PC-3 (cell line): ENCODE measurements around the gene ACYP2. TPM values are rescaled to one million over a fixed set of nuclear protein-coding genes. Genes with fewer than 3 reads are reported as not detected.
"Not testable (repeated sequence)": the region's sequence is repeated elsewhere in the genome, so short reads cannot be mapped to it uniquely, and the experiment has no call there.

Source experiments
- ATAC-seq: fragments of 200-7000 bp; cut with Tn5 transposase; 2 replicates; pipeline ENCODE4 v1.9.1; 2020; ENCODE audit warnings: mild to moderate bottlenecking, moderate library complexity
- BruUV-seq: library from RNA; stranded (reverse); fragments of 400-500 nt; replicated peaks from 2 replicates; lab custom pipeline; 2021; lab: Mats Ljungman, UMichigan
- CTCF ChIA-PET: fragments of 300-600 bp; sonication (Branson Sonifier 250); formaldehyde crosslinking; loops from one replicate; lab custom pipeline; 2022; ENCODE audit warnings: antibody characterized with exemption; lab: Charles Lee
- POLR2A ChIA-PET: fragments of 300-600 bp; sonication (Branson Sonifier 250); formaldehyde crosslinking; loops from one replicate; lab custom pipeline; 2022; ENCODE audit warnings: antibody characterized with exemption; ENCODE audit not compliant: unreplicated experiment; lab: Charles Lee
- DNase-seq: peaks from one replicate; pipeline ENCODE4 v3.0.0-alpha.2; 2015
- H2AFZ ChIP-seq: fragments of 300-600 bp; sonication (generic); 2 replicates; pipeline ENCODE4 v1.6.0; 2016; ENCODE audit warnings: antibody characterized with exemption, low read length
- H3F3A ChIP-seq: fragments of 300-600 bp; sonication (generic); one replicate; pipeline ENCODE4 v1.6.0; 2017; ENCODE audit warnings: antibody characterized with exemption, low read length, control low read depth, mild to moderate bottlenecking; ENCODE audit not compliant: unreplicated experiment
- H3K27ac ChIP-seq: fragments of 300-600 bp; sonication (generic); 2 replicates; pipeline ENCODE4 v1.5.1; 2016; ENCODE audit warnings: mild to moderate bottlenecking, low read length
- H3K27me3 ChIP-seq: fragments of 300-600 bp; sonication (generic); 2 replicates; pipeline ENCODE4 v1.6.1; 2016; ENCODE audit warnings: low read length, mixed read lengths
- H3K36me3 ChIP-seq: fragments of 300-600 bp; sonication (generic); 2 replicates; pipeline ENCODE4 v1.6.1; 2016; ENCODE audit warnings: low read depth, mixed run types, low read length, mixed read lengths
- H3K4me1 ChIP-seq: fragments of 300-600 bp; sonication (generic); 2 replicates; pipeline ENCODE4 v1.5.1; 2016; ENCODE audit warnings: low read length; ENCODE audit not compliant: insufficient read depth
- H3K4me2 ChIP-seq: fragments of 300-600 bp; sonication (generic); 2 replicates; pipeline ENCODE4 v1.6.0; 2016; ENCODE audit warnings: low read length
- H3K4me3 ChIP-seq: fragments of 300-600 bp; sonication (generic); 2 replicates; pipeline ENCODE4 v1.5.1; 2016; ENCODE audit warnings: mild to moderate bottlenecking, low read length, mixed read lengths
- H3K79me2 ChIP-seq: fragments of 300-600 bp; sonication (generic); 2 replicates; pipeline ENCODE4 v1.6.1; 2017; ENCODE audit warnings: low read length, mixed read lengths
- H3K9ac ChIP-seq: fragments of 300-600 bp; sonication (generic); 2 replicates; pipeline ENCODE4 v1.6.0; 2016; ENCODE audit warnings: mild to moderate bottlenecking, low read length
- H3K9me2 ChIP-seq: fragments of 300-600 bp; sonication (generic); replicated peaks from 2 replicates; pipeline ENCODE4 v1.6.1; 2016; ENCODE audit warnings: mixed run types, low read length, mixed read lengths
- H3K9me3 ChIP-seq: fragments of 300-600 bp; sonication (generic); 2 replicates; pipeline ENCODE4 v1.6.1; 2016; ENCODE audit warnings: low read length, mixed read lengths
- H4K20me1 ChIP-seq: fragments of 300-600 bp; sonication (generic); 2 replicates; pipeline ENCODE4 v1.6.1; 2016; ENCODE audit warnings: low read length, mixed read lengths
- EZH2 ChIP-seq: fragments of 300-600 bp; sonication (generic); IDR thresholded peaks from one replicate; pipeline ENCODE4 v1.6.1; 2017; ENCODE audit warnings: antibody characterized with exemption, mild to moderate bottlenecking, low read length; ENCODE audit not compliant: unreplicated experiment
- EZH2phosphoT487 ChIP-seq: fragments of 300-600 bp; sonication (generic); IDR thresholded peaks from 2 replicates; pipeline ENCODE4 v1.6.1; 2018; ENCODE audit warnings: mild to moderate bottlenecking, antibody characterized with exemption, low read length, borderline replicate concordance
- intact Hi-C: fragments of 100-400 bp; cut with micrococcal nuclease; formaldehyde crosslinking; loops from 2 replicates; pipeline ENCODE4 v1.9.0; 2023
- total RNA-seq: library from RNA; depleted of rRNA; stranded (reverse); fragments of >200 nt; gene quantifications from 2 replicates; pipeline ENCODE4 v1.2.3, GENCODE V29; 2014
- TF ChIP-seq, protein P1 (sequence below): fragments of 300-600 bp; sonication (generic); conservative IDR thresholded peaks from 2 replicates; pipeline ENCODE4 v1.5.1; 2017; ENCODE audit warnings: antibody characterized with exemption, low read depth, mild to moderate bottlenecking, low read length

Gene ACYP2
- total RNA-seq, 1 experiment from 2014 or later: 8.3 TPM

DNA sequence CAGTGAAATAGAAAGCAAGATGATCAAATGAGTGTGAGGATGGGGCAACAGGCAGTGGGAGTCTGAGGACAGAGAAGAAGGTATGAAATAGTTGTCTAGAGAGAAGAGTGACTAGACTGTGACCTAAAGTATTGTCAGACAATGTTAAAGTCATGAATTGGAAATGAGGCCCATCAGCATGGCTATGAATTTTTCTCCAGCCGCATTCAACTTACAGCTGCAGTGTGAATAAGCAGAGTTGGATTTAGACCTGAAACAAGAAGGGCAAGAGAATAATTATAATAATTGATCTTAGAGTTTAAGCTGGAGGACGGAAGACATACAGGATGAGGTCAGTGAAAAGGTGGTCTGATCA is 144.8 kb downstream of the ACYP2 start:
- H4K20me1 ChIP-seq: no peaks in the 10 kb centered on the region
- H3K27ac ChIP-seq: no peak overlapping the region
- no TSS peak for BruUV-seq
- no peak overlapping the region for H3K4me2 ChIP-seq
- H3K9ac ChIP-seq: no peak overlapping the region
- no peak overlapping the region for H2AFZ ChIP-seq
- ATAC-seq (no peak), DNase-seq (no peak)
- H3K9me3 ChIP-seq: no peaks in the 10 kb centered on the region
- no peaks in the 10 kb centered on the region for H3K27me3 ChIP-seq
- ChIA-PET CTCF (no interaction called here), POLR2A (no interaction called here)
- H3K9me2 ChIP-seq: no peaks in the 10 kb centered on the region
- H3K79me2 ChIP-seq: no peaks in the 10 kb centered on the region
- no peak overlapping the region for H3K4me3 ChIP-seq
- TF ChIP-seq EZH2phosphoT487 (no peak), EZH2 (no peak)
- TF ChIP-seq, protein P1, sequence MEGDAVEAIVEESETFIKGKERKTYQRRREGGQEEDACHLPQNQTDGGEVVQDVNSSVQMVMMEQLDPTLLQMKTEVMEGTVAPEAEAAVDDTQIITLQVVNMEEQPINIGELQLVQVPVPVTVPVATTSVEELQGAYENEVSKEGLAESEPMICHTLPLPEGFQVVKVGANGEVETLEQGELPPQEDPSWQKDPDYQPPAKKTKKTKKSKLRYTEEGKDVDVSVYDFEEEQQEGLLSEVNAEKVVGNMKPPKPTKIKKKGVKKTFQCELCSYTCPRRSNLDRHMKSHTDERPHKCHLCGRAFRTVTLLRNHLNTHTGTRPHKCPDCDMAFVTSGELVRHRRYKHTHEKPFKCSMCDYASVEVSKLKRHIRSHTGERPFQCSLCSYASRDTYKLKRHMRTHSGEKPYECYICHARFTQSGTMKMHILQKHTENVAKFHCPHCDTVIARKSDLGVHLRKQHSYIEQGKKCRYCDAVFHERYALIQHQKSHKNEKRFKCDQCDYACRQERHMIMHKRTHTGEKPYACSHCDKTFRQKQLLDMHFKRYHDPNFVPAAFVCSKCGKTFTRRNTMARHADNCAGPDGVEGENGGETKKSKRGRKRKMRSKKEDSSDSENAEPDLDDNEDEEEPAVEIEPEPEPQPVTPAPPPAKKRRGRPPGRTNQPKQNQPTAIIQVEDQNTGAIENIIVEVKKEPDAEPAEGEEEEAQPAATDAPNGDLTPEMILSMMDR: no peak
- no peaks in the 10 kb centered on the region for H3K4me1 ChIP-seq
- H3F3A ChIP-seq: no peaks in the 10 kb centered on the region
- intact Hi-C loops: no loop called here
- H3K36me3 ChIP-seq: no peaks in the 10 kb centered on the region

DNA sequence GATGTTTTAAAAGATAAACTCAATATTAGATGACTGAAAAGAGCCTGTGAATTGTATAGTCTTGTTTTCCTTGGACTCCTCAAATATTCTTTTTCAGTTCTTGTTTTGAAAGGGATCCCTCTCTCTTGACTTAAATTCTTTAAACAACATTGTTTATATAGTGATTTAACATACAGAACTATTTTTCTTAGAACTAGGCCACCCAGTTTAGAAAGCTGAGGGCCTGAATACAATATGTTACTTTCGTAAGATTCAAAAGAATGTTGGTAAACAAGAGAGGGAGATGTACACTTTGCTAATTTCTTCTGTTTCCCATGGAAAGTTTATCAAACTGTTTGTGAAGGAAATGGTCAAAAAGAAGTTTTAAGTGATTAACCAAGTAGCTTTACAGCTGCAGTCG is 146.1 kb downstream of the ACYP2 start:
- H2AFZ ChIP-seq: no peak overlapping the region
- no peaks in the 10 kb centered on the region for H4K20me1 ChIP-seq
- no peak overlapping the region for H3K9ac ChIP-seq
- H3F3A ChIP-seq: no peaks in the 10 kb centered on the region
- no peaks in the 10 kb centered on the region for H3K9me2 ChIP-seq
- H3K4me3 ChIP-seq: no peak overlapping the region
- no TSS peak for BruUV-seq
- H3K4me2 ChIP-seq: no peak overlapping the region
- no peaks in the 10 kb centered on the region for H3K9me3 ChIP-seq
- H3K27me3 ChIP-seq: no peaks in the 10 kb centered on the region
- H3K79me2 ChIP-seq: no peaks in the 10 kb centered on the region
- intact Hi-C loops: no loop called here
- H3K36me3 ChIP-seq: no peaks in the 10 kb centered on the region
- H3K27ac ChIP-seq: no peak overlapping the region
- TF ChIP-seq EZH2phosphoT487: no peak
- TF ChIP-seq, protein P1: no peak
- TF ChIP-seq EZH2: no peak
- ChIA-PET POLR2A (no interaction called here), CTCF (no interaction called here)
- no peaks in the 10 kb centered on the region for H3K4me1 ChIP-seq
- DNase-seq (no peak), ATAC-seq (no peak)

DNA sequence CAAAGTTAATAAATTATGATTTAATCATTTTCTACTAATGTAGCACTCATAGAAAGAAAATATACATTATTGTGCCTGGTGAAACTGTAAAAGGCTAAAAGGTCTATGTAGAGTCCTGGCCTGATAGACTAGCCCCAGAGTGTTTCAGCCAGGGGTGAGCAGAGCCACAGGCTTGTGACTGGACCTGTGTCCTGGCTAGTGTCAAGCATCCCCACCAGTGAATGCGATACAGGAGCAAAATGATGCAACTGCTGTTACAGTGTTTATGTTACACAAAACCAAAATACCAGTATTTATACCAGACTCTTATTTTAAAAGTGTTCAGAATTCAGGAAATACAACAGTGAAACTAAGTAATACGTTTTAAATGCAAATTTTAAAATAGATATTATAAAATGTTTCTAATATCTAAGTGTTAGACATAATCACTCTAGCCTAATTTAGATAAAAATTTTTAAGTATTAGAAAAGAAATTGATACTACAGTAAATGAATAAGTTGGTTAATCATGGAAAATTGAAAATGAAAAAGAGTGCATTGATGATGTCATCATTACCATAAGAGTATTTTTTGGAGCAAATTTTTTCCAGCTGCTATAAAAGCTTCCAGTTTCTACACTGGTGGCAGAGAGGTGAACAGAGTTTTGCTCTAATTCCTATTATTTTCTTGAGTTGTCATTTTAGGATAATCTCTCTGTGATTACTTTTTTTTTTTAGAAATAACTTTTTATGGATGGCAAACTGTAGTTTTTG is 146.8 kb downstream of the ACYP2 start:
- CTCF ChIA-PET: no interaction called here
- DNase-seq: no peak
- H2AFZ ChIP-seq: no peak overlapping the region

DNA sequence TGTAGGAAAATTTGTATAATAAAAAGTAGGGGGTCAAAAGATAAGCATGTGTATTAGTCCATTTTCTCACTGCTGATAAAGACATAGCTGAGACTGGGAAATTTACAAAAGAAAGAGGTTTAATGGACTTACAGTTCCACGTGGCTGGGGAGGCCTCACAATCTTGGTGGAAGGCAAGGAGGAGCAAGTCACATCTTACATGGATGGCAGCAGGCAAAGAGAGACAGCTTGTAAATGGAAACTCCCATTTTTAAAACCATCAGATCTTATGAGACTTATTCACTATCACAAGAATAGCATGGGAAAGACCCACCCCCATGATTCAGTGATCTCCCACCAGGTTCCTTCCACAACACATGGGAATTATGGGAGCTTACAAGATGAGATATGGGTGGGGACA is 149.7 kb downstream of the ACYP2 start:
- ATAC-seq, H3F3A ChIP-seq, H3K36me3 ChIP-seq, CTCF ChIA-PET, H3K9ac ChIP-seq, H4K20me1 ChIP-seq, H3K79me2 ChIP-seq, H3K9me3 ChIP-seq, H3K27me3 ChIP-seq, H2AFZ ChIP-seq, H3K4me1 ChIP-seq, H3K4me2 ChIP-seq, BruUV-seq, H3K9me2 ChIP-seq, intact Hi-C loops, DNase-seq, POLR2A ChIA-PET, H3K4me3 ChIP-seq, H3K27ac ChIP-seq: not testable (repeated sequence)

More for the DNA sequence above, 146.8 kb downstream of the ACYP2 start:
- intact Hi-C loops: no loop called here
- H3K9me2 ChIP-seq: no peaks in the 10 kb centered on the region
- POLR2A ChIA-PET: no interaction called here
- no peaks in the 10 kb centered on the region for H3K9me3 ChIP-seq
- no peak overlapping the region for H3K4me2 ChIP-seq
- TF ChIP-seq EZH2: no peak
- TF ChIP-seq, protein P1: no peak
- no peak for TF ChIP-seq EZH2phosphoT487
- no peak overlapping the region for H3K9ac ChIP-seq
- BruUV-seq: no TSS peak
- no peaks in the 10 kb centered on the region for H3F3A ChIP-seq
- no peak overlapping the region for H3K4me3 ChIP-seq
- no peaks in the 10 kb centered on the region for H3K27me3 ChIP-seq
- no peaks in the 10 kb centered on the region for H3K79me2 ChIP-seq
- no peaks in the 10 kb centered on the region for H4K20me1 ChIP-seq
- no peak overlapping the region for H3K27ac ChIP-seq
- no peaks in the 10 kb centered on the region for H3K4me1 ChIP-seq
- H3K36me3 ChIP-seq: no peaks in the 10 kb centered on the region
- no peak for ATAC-seq
